BE2C (cell line): ENCODE measurements around the gene METTL24.
"Not testable (repeated sequence)": the region's sequence is repeated elsewhere in the genome, so short reads cannot be mapped to it uniquely, and the experiment has no call there.

Experiments used
- DNase-seq: peaks from one replicate; pipeline ENCODE4 v3.0.0-alpha.2; 2020
- H3K27me3 ChIP-seq: fragments of 250-450 bp; sonication (Bioruptor Pico); 2 replicates; pipeline ENCODE4 v1.5.1; 2020; ENCODE audit warnings: mild to moderate bottlenecking
- H3K36me3 ChIP-seq: fragments of 250-450 bp; sonication (Bioruptor Pico); 2 replicates; pipeline ENCODE4 v1.5.1; 2020; ENCODE audit warnings: mild to moderate bottlenecking
- H3K4me1 ChIP-seq: fragments of 250-450 bp; sonication (Bioruptor Pico); 2 replicates; pipeline ENCODE4 v1.5.1; 2020
- H3K4me3 ChIP-seq: 2 replicates; pipeline ENCODE4 v1.5.1; 2011; ENCODE audit warnings: low read depth, low read length
- H3K9me3 ChIP-seq: fragments of 250-450 bp; sonication (Bioruptor Pico); 2 replicates; pipeline ENCODE4 v1.5.1; 2020
- CTCF ChIP-seq: IDR thresholded peaks from 2 replicates; pipeline ENCODE4 v1.5.1; 2012; ENCODE audit warnings: mild to moderate bottlenecking, low read depth, low read length

The METTL24 gene

GRCh38 chr6:110255211-110255750 lies 102.9 kb downstream of the METTL24 start:
- H3K27me3 ChIP-seq, result no peaks in the 10 kb centered on the region
- no peaks in the 10 kb centered on the region for H3K36me3 ChIP-seq
- H3K4me1 ChIP-seq, result no peaks in the 10 kb centered on the region
- H3K4me3 ChIP-seq, result no peak overlapping the region
- no peaks in the 10 kb centered on the region for H3K9me3 ChIP-seq
- TF ChIP-seq CTCF, result no peak
- DNase-seq, result no peak

- DNase-seq, result no peak
- H3K9me3 ChIP-seq, result no peaks in the 10 kb centered on the region
- H3K36me3 ChIP-seq, result no peaks in the 10 kb centered on the region
- no peaks in the 10 kb centered on the region for H3K27me3 ChIP-seq
- H3K4me1 ChIP-seq, result no peaks in the 10 kb centered on the region
- no peak overlapping the region for H3K4me3 ChIP-seq
- no peak for TF ChIP-seq CTCF
Measured at GRCh38 chr6:110250838-110251237, 107.3 kb downstream of the METTL24 start.

- TF ChIP-seq CTCF, result no peak
- no peak for DNase-seq
- no peaks in the 10 kb centered on the region for H3K27me3 ChIP-seq
Measured at GRCh38 chr6:110250058-110250457, 108.1 kb downstream of the METTL24 start.

GRCh38 chr6:110246900-110247546 lies 111.1 kb downstream of the METTL24 start:
- no peak for TF ChIP-seq CTCF
- no peaks in the 10 kb centered on the region for H3K4me1 ChIP-seq
- no peaks in the 10 kb centered on the region for H3K27me3 ChIP-seq
- no peak overlapping the region for H3K4me3 ChIP-seq
- no peak for DNase-seq
- no peaks in the 10 kb centered on the region for H3K9me3 ChIP-seq
- H3K36me3 ChIP-seq, result no peaks in the 10 kb centered on the region

More at GRCh38 chr6:110250058-110250457, 108.1 kb downstream of the METTL24 start:
- no peak overlapping the region for H3K4me3 ChIP-seq
- no peaks in the 10 kb centered on the region for H3K36me3 ChIP-seq
- no peaks in the 10 kb centered on the region for H3K9me3 ChIP-seq
- H3K4me1 ChIP-seq, result no peaks in the 10 kb centered on the region

- no peaks in the 10 kb centered on the region for H3K9me3 ChIP-seq
- no peak overlapping the region for H3K4me3 ChIP-seq
- DNase-seq, result no peak
- H3K27me3 ChIP-seq, result no peaks in the 10 kb centered on the region
- no peak for TF ChIP-seq CTCF
- H3K4me1 ChIP-seq, result no peaks in the 10 kb centered on the region
- no peaks in the 10 kb centered on the region for H3K36me3 ChIP-seq
Measured at GRCh38 chr6:110246378-110246777, 111.8 kb downstream of the METTL24 start.

- H3K27me3 ChIP-seq, H3K36me3 ChIP-seq, DNase-seq, H3K9me3 ChIP-seq, H3K4me1 ChIP-seq, H3K4me3 ChIP-seq: not testable (repeated sequence)
Measured at GRCh38 chr6:110244621-110245020, 113.5 kb downstream of the METTL24 start.
